Liver (tissue), 9 donors: ENCODE data around the gene RAB37. TPM values are rescaled to one million over a fixed set of nuclear protein-coding genes. Genes with fewer than 3 reads are reported as not detected.

Source experiments
- DNase-seq: peaks from one replicate; pipeline ENCODE4 v3.0.0-alpha.2; 2017; ENCODE audit warnings: low spot score
- H3K27ac ChIP-seq, 2 donors: one replicate each; pipeline ENCODE4 v1.7.0; 2013; ENCODE audit warnings: inconsistent platforms in 2 of 2, low read length in 2 of 2, control low read depth in 1 of 2, low read depth in 1 of 2, mild to moderate bottlenecking in 1 of 2
- H3K27me3 ChIP-seq, 4 donors: one replicate each; pipeline versions ENCODE4 v1.6.1 to v1.7.0; 2013; ENCODE audit warnings: low read length in 3 of 4, inconsistent platforms in 1 of 4, mild to moderate bottlenecking in 1 of 4, moderate library complexity in 1 of 4; ENCODE audit not compliant: control insufficient read depth in 4 of 4, insufficient read depth in 4 of 4
- H3K36me3 ChIP-seq, 4 donors: one replicate each; pipeline versions ENCODE4 v1.6.1 to v1.7.0; 2013; ENCODE audit warnings: low read length in 3 of 4, mild to moderate bottlenecking in 3 of 4, low read depth in 1 of 4, moderate library complexity in 1 of 4; ENCODE audit not compliant: control insufficient read depth in 4 of 4, insufficient read depth in 3 of 4
- H3K4me1 ChIP-seq, 4 donors: one replicate each; pipeline versions ENCODE4 v1.6.1 to v1.7.0; 2013; ENCODE audit warnings: low read length in 3 of 4, mild to moderate bottlenecking in 3 of 4, moderate library complexity in 1 of 4; ENCODE audit not compliant: control insufficient read depth in 4 of 4, insufficient read depth in 4 of 4
- H3K4me3 ChIP-seq, 3 donors: one replicate each; pipeline versions ENCODE4 v1.6.1 to v1.7.0; 2013; ENCODE audit warnings: low read length in 3 of 3, control low read depth in 1 of 3, low read depth in 1 of 3, mild to moderate bottlenecking in 1 of 3
- H3K9ac ChIP-seq, 2 donors: one replicate each; pipeline ENCODE4 v1.7.0; 2013; ENCODE audit warnings: low read length in 2 of 2, mild to moderate bottlenecking in 2 of 2, moderate library complexity in 2 of 2, control low read depth in 1 of 2, low read depth in 1 of 2
- H3K9me3 ChIP-seq, 4 donors: one replicate each; pipeline versions ENCODE4 v1.6.1 to v1.7.0; 2013; ENCODE audit warnings: low read length in 3 of 4; ENCODE audit not compliant: control insufficient read depth in 4 of 4
- ATF3 ChIP-seq: IDR thresholded peaks from 2 replicates; pipeline ENCODE4 v1.6.1; 2016; ENCODE audit warnings: antibody characterized with exemption
- CTCF ChIP-seq: fragments of 150-350 bp; IDR thresholded peaks from 2 replicates; pipeline ENCODE4 v1.5.1; 2017; ENCODE audit warnings: improper control_type of control experiment, low read depth, low read length; ENCODE audit not compliant: missing input control
- EGR1 ChIP-seq, 2 donors: IDR thresholded peaks; 2 replicates each; pipeline ENCODE4 v1.6.1; 2016 to 2018; ENCODE audit warnings: antibody characterized with exemption in 2 of 2, low read depth in 2 of 2
- FOXA1 ChIP-seq: IDR thresholded peaks from 2 replicates; pipeline ENCODE4 v1.6.1; 2016; ENCODE audit warnings: antibody characterized with exemption
- FOXA2 ChIP-seq: IDR thresholded peaks from 2 replicates; pipeline ENCODE4 v1.6.1; 2016; ENCODE audit warnings: antibody characterized with exemption
- GABPA ChIP-seq, 2 donors: IDR thresholded peaks in 1 of 2; conservative IDR thresholded peaks in 1 of 2; 2 replicates each; pipeline ENCODE4 v1.6.1; 2016; ENCODE audit warnings: antibody characterized with exemption in 2 of 2, mild to moderate bottlenecking in 1 of 2, moderate library complexity in 1 of 2
- HNF4A ChIP-seq, 2 donors: conservative IDR thresholded peaks; 2 replicates each; pipeline ENCODE4 v1.6.1; 2016; ENCODE audit warnings: antibody characterized with exemption in 2 of 2, mild to moderate bottlenecking in 2 of 2
- HNF4G ChIP-seq: IDR thresholded peaks from 2 replicates; pipeline ENCODE4 v1.6.1; 2016; ENCODE audit warnings: antibody characterized with exemption
- JUND ChIP-seq, 2 donors: IDR thresholded peaks; 2 replicates each; pipeline ENCODE4 v1.6.1; 2016; ENCODE audit warnings: antibody characterized with exemption in 2 of 2
- NR2F2 ChIP-seq: IDR thresholded peaks from 2 replicates; pipeline ENCODE4 v1.6.1; 2016; ENCODE audit warnings: antibody characterized with exemption
- RAD21 ChIP-seq, 2 donors: IDR thresholded peaks; 2 replicates each; pipeline ENCODE4 v1.6.1; 2016; ENCODE audit warnings: antibody characterized with exemption in 2 of 2, mild to moderate bottlenecking in 2 of 2
- REST ChIP-seq: IDR thresholded peaks from 2 replicates; pipeline ENCODE4 v1.6.1; 2016; ENCODE audit warnings: antibody characterized with exemption, mild to moderate bottlenecking
- RXRA ChIP-seq, 2 donors: IDR thresholded peaks; 2 replicates each; pipeline ENCODE4 v1.6.1; 2017 to 2018; ENCODE audit warnings: antibody characterized with exemption in 2 of 2, mild to moderate bottlenecking in 1 of 2
- SP1 ChIP-seq: IDR thresholded peaks from 2 replicates; pipeline ENCODE4 v1.6.1; 2018; ENCODE audit warnings: antibody characterized with exemption, mild to moderate bottlenecking
- TAF1 ChIP-seq: conservative IDR thresholded peaks from 2 replicates; pipeline ENCODE4 v1.6.1; 2016; ENCODE audit warnings: antibody characterized with exemption, mild to moderate bottlenecking
- YY1 ChIP-seq: IDR thresholded peaks from 2 replicates; pipeline ENCODE4 v1.6.1; 2016; ENCODE audit warnings: antibody characterized with exemption, mild to moderate bottlenecking
- ZBTB33 ChIP-seq: IDR thresholded peaks from 2 replicates; pipeline ENCODE4 v1.6.1; 2016; ENCODE audit warnings: antibody characterized with exemption
- WGBS: extraction: QIAGEN DNeasy Blood & Tissue Kit; methylation state at CpG from one replicate; pipeline ENCODE4 v1.1.7; 2013; 5-methylcytosine and 5-hydroxymethylcytosine counted together
- polyA plus RNA-seq, 2 donors: library from polyadenylated mRNA; stranded (reverse) in 1 of 2; unstranded in 1 of 2; fragments of 200-250 nt in 1 of 2; fragments of >200 nt in 1 of 2; fragmentation: Nextera tagmentation in 1 of 2; extraction: Ambion mirVana in 1 of 2; gene quantifications; one replicate each; pipeline versions ENCODE4 v1.2.1 to v1.2.3, GENCODE V29; 2013 to 2015
- total RNA-seq, 2 donors: library from RNA; depleted of rRNA; stranded (reverse); fragments of >200 nt; gene quantifications; one replicate each; pipeline ENCODE4 v1.2.3, GENCODE V29; 2014
- TF ChIP-seq, protein P1 (sequence below): IDR thresholded peaks from 2 replicates; pipeline ENCODE4 v1.6.1; 2016; ENCODE audit warnings: antibody characterized with exemption
- donor health status: healthy.
- donor health status: healthy.
- donor health status: healthy.
- donor health status: healthy.
- donor health status: healthy.

RAB37 gene
- total and polyA plus RNA-seq, 4 donors, result 5.1 to 8.8 (median 5.6) TPM

- WGBS, result 89% methylated on average over 3 of the region's 3 CpGs
- no peaks in the 10 kb centered on the region for H3K9me3 ChIP-seq
- H3K4me3 ChIP-seq, result no peak overlapping the region
- no peaks in the 10 kb centered on the region for H3K36me3 ChIP-seq
- no peak for DNase-seq
- no peak overlapping the region for H3K9ac ChIP-seq
- H3K27me3 ChIP-seq, result peaks cover 0 to 4% (median under 1%) of the 10 kb centered on the region in 4 donors
- H3K4me1 ChIP-seq, result no peaks in the 10 kb centered on the region
- TF ChIP-seq REST, result no peak
- no peak for TF ChIP-seq SP1
- H3K27ac ChIP-seq, result no peak overlapping the region
Measured at GRCh38 chr17:74687886-74688285, 49.2 kb upstream of the RAB37 start.

GRCh38 chr17:74690409-74690825, 46.6 kb upstream of the RAB37 start:
- Histone ChIP-seq H3K27ac (no peak overlapping the region), H3K9ac (no peak overlapping the region), H3K36me3 (no peaks in the 10 kb centered on the region), H3K4me1 (no peaks in the 10 kb centered on the region), H3K9me3 (no peaks in the 10 kb centered on the region), H3K4me3 (no peak overlapping the region), H3K27me3 (peaks cover 0 to 4% (median 0%) of the 10 kb centered on the region in 4 donors)
- WGBS, result 70% methylated on average over 6 of the region's 6 CpGs
- no peak for DNase-seq
- TF ChIP-seq HNF4G (no peak), JUND (IDR thresholded peaks at IDR 0.05) (no peak), ZBTB33 (no peak), RXRA (IDR thresholded peaks at IDR 0.05) (no peak), ATF3 (no peak), NR2F2 (no peak), GABPA (IDR thresholded peaks at IDR 0.05 in 1 of 2, conservative IDR thresholded peaks at IDR 0.05 in 1 of 2) (no peak), SP1 (no peak), FOXA1 (no peak), EGR1 (IDR thresholded peaks at IDR 0.05; ENCODE audit: low read depth in 2 of 2) (no peak), RAD21 (IDR thresholded peaks at IDR 0.05) (no peak), FOXA2 (no peak), REST (no peak), YY1 (no peak), HNF4A (conservative IDR thresholded peaks at IDR 0.05) (no peak), TAF1 (no peak), CTCF (no peak)
- TF ChIP-seq, protein P1, sequence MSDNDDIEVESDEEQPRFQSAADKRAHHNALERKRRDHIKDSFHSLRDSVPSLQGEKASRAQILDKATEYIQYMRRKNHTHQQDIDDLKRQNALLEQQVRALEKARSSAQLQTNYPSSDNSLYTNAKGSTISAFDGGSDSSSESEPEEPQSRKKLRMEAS, result no peak
